GM12892 (cell line): ENCODE results near the gene GDF10.

ENCODE experiments used
- DNase-seq: peaks from one replicate; pipeline ENCODE4 v3.0.0; 2011; ENCODE audit not compliant: insufficient read length
- FAIRE-seq: peaks from 2 replicates; lab custom pipeline; 2011; peaks lifted over from hg19 to GRCh38; lab: Jason Lieb, UNC
- POLR2A ChIP-seq: IDR thresholded peaks from 2 replicates; pipeline ENCODE4 v1.6.1; 2011; ENCODE audit warnings: low read depth, low read length, control low read depth
- POLR2AphosphoS5 ChIP-seq: IDR thresholded peaks from 2 replicates; pipeline ENCODE4 v1.6.1; 2011; ENCODE audit warnings: low read depth, low read length, control low read depth
- TAF1 ChIP-seq: IDR thresholded peaks from 2 replicates; pipeline ENCODE4 v1.6.1; 2011; ENCODE audit warnings: low read depth, mild to moderate bottlenecking, control low read depth, low read length, borderline replicate concordance

The GDF10 gene

GRCh38 chr10:47322300-47323061 is 22.5 kb downstream of the GDF10 start, which contains the start of gene GDF2:
Gene GDF2, plus strand, starts transcription at chr10:47322454. Its CDS starts 215 bp downstream, at chr10:47322669.
- TF ChIP-seq TAF1 (no peak), POLR2AphosphoS5 (no peak), POLR2A (no peak)
- FAIRE-seq (no peak), DNase-seq (no peak)

- TF ChIP-seq POLR2A (no peak), POLR2AphosphoS5 (no peak), TAF1 (no peak)
- no peak for DNase-seq
- no peak for FAIRE-seq
Measured at GRCh38 chr10:47323087-47323486, 23.1 kb downstream of the GDF10 start.

GRCh38 chr10:47323636-47324296 is 23.8 kb downstream of the GDF10 start:
- TF ChIP-seq POLR2A (no peak), TAF1 (no peak), POLR2AphosphoS5 (no peak)
- no peak for FAIRE-seq
- no peak for DNase-seq

GRCh38 chr10:47325303-47326291 is 25.6 kb downstream of the GDF10 start:
- FAIRE-seq, result no peak
- TF ChIP-seq POLR2A (no peak), POLR2AphosphoS5 (no peak), TAF1 (no peak)
- DNase-seq, result no peak

- no peak for DNase-seq
- TF ChIP-seq POLR2AphosphoS5 (no peak), POLR2A (no peak), TAF1 (no peak)
- no peak for FAIRE-seq
Measured at GRCh38 chr10:47326306-47326926, 26.4 kb downstream of the GDF10 start.

GRCh38 chr10:47326927-47327330 is 26.9 kb downstream of the GDF10 start:
- DNase-seq (no peak), FAIRE-seq (no peak)
- TF ChIP-seq POLR2A (no peak), POLR2AphosphoS5 (no peak), TAF1 (no peak)

- no peak for FAIRE-seq
- TF ChIP-seq POLR2A (no peak), POLR2AphosphoS5 (no peak), TAF1 (no peak)
- DNase-seq, result no peak
Measured at GRCh38 chr10:47329855-47330254, 29.9 kb downstream of the GDF10 start.

- TF ChIP-seq TAF1, result no peak
- no peak for TF ChIP-seq POLR2AphosphoS5
- TF ChIP-seq POLR2A, result no peak
- FAIRE-seq (no peak), DNase-seq (no peak)
Measured at GRCh38 chr10:47330366-47330765, 30.4 kb downstream of the GDF10 start.

GRCh38 chr10:47330804-47331203 is 30.8 kb downstream of the GDF10 start:
- TF ChIP-seq POLR2A (no peak), POLR2AphosphoS5 (no peak), TAF1 (no peak)
- FAIRE-seq, result no peak
- no peak for DNase-seq

GRCh38 chr10:47331491-47331890 is 31.5 kb downstream of the GDF10 start:
- DNase-seq (no peak), FAIRE-seq (no peak)
- TF ChIP-seq TAF1, result no peak
- no peak for TF ChIP-seq POLR2AphosphoS5
- TF ChIP-seq POLR2A, result no peak

- no peak for FAIRE-seq
- TF ChIP-seq POLR2A, result no peak
- no peak for TF ChIP-seq TAF1
- TF ChIP-seq POLR2AphosphoS5, result no peak
- no peak for DNase-seq
Measured at GRCh38 chr10:47331954-47332353, 32.0 kb downstream of the GDF10 start.

GRCh38 chr10:47332371-47332770 is 32.4 kb downstream of the GDF10 start:
- DNase-seq, result no peak
- TF ChIP-seq POLR2AphosphoS5 (no peak), TAF1 (no peak), POLR2A (no peak)
- FAIRE-seq, result no peak
